Endothelial cell of umbilical vein (primary cell): ENCODE data around the gene MYH10. TPM values are rescaled to one million over a fixed set of nuclear protein-coding genes. Genes with fewer than 3 reads are reported as not detected.

Source experiments
- BruUV-seq: library from RNA; stranded (reverse); fragments of 400-500 nt; replicated peaks from 2 replicates; lab custom pipeline; 2021; lab: Mats Ljungman, UMichigan
- CTCF ChIA-PET: fragments of 300-600, 350-600 bp; sonication (Branson Sonifier 250); formaldehyde crosslinking; loops from one replicate; lab custom pipeline; 2021; ENCODE audit warnings: antibody characterized with exemption, inconsistent platforms; lab: Charles Lee
- POLR2A ChIA-PET: fragments of 300-600, 350-600 bp; sonication (Branson Sonifier 250); formaldehyde crosslinking; loops from one replicate; lab custom pipeline; 2021; ENCODE audit warnings: antibody characterized with exemption, inconsistent platforms; lab: Charles Lee
- DNase-seq: peaks from one replicate; pipeline ENCODE4 v3.0.0-alpha.2; 2011; ENCODE audit warnings: low read depth, low spot score
- FAIRE-seq: peaks from 2 replicates; lab custom pipeline; 2011; peaks lifted over from hg19 to GRCh38; lab: Jason Lieb, UNC
- H2AFZ ChIP-seq: 2 replicates; pipeline ENCODE4 v1.6.0; 2012; ENCODE audit warnings: low read depth, low read length, control low read depth, inconsistent platforms
- H3K27ac ChIP-seq: 2 replicates; pipeline ENCODE4 v1.5.1; 2011; ENCODE audit warnings: low read depth, mild to moderate bottlenecking, control low read depth, low read length, moderate library complexity; ENCODE audit not compliant: insufficient read depth
- H3K27me3 ChIP-seq, 2 experiments: 2 replicates each; pipeline versions ENCODE4 v1.6.0 to v1.6.1; 2011; ENCODE audit warnings: low read length in 2 of 2, mixed read lengths in 1 of 2; ENCODE audit not compliant: control insufficient read depth in 2 of 2, insufficient read depth in 2 of 2
- H3K36me3 ChIP-seq, 2 experiments: 2 replicates in 1 of 2; 3 replicates in 1 of 2; pipeline ENCODE4 v1.5.1; 2011; ENCODE audit warnings: low read length in 2 of 2, mild to moderate bottlenecking in 1 of 2, moderate library complexity in 1 of 2; ENCODE audit not compliant: control insufficient read depth in 2 of 2, insufficient read depth in 2 of 2; ENCODE audit errors: extremely low read depth in 1 of 2
- H3K4me1 ChIP-seq: 3 replicates; pipeline ENCODE4 v1.5.1; 2011; ENCODE audit warnings: mild to moderate bottlenecking, low read length; ENCODE audit not compliant: control insufficient read depth, insufficient read depth; ENCODE audit errors: extremely low read depth
- H3K4me2 ChIP-seq: 2 replicates; pipeline ENCODE4 v1.6.1; 2011; ENCODE audit warnings: low read length, control low read depth, mixed read lengths; ENCODE audit not compliant: insufficient read depth
- H3K4me3 ChIP-seq, 3 experiments: fragments of 200-600 bp in 1 of 3; sonication (generic), shearing (Covaris generic) in 1 of 3; replicated peaks in 1 of 3; 2 replicates each; pipeline ENCODE4 v1.5.1; 2011 to 2016; ENCODE audit warnings: control low read depth in 3 of 3, low read length in 3 of 3, mild to moderate bottlenecking in 2 of 3, inconsistent platforms in 1 of 3, low read depth in 1 of 3, moderate library complexity in 1 of 3; ENCODE audit not compliant: insufficient read depth in 1 of 3
- H3K79me2 ChIP-seq: 2 replicates; pipeline ENCODE4 v1.6.0; 2012; ENCODE audit warnings: low read length, inconsistent platforms; ENCODE audit not compliant: control insufficient read depth, insufficient read depth
- H3K9ac ChIP-seq: replicated peaks from 2 replicates; pipeline ENCODE3; 2011; ENCODE audit warnings: low read length, control low read depth; ENCODE audit not compliant: insufficient read depth; ENCODE audit errors: extremely low read depth
- H3K9me1 ChIP-seq: replicated peaks from 3 replicates; pipeline ENCODE4 v1.6.0; 2011; ENCODE audit warnings: mild to moderate bottlenecking, low read length; ENCODE audit not compliant: control insufficient read depth, insufficient read depth; ENCODE audit errors: extremely low read depth
- H3K9me3 ChIP-seq: replicated peaks from 2 replicates; pipeline ENCODE4 v1.5.1; 2012; ENCODE audit warnings: low read length, inconsistent platforms; ENCODE audit not compliant: control insufficient read depth, insufficient read depth
- H4K20me1 ChIP-seq: replicated peaks from 2 replicates; pipeline ENCODE3; 2011; ENCODE audit warnings: mild to moderate bottlenecking, low read length; ENCODE audit not compliant: control insufficient read depth, insufficient read depth; ENCODE audit errors: extremely low read depth
- CTCF ChIP-seq, 2 donors: IDR thresholded peaks; 1 replicate in 1 of 2; 2 replicates in 1 of 2; pipeline ENCODE4 v1.5.1; 2011; ENCODE audit warnings: low read length in 2 of 2, mild to moderate bottlenecking in 2 of 2, moderate library complexity in 2 of 2, control low read depth in 1 of 2, inconsistent platforms in 1 of 2, low read depth in 1 of 2; ENCODE audit not compliant: insufficient read depth in 1 of 2; ENCODE audit errors: extremely low read depth in 1 of 2
- EZH2 ChIP-seq: IDR thresholded peaks from 2 replicates; pipeline ENCODE4 v1.6.1; 2012; ENCODE audit warnings: borderline replicate concordance, low read depth, mild to moderate bottlenecking, moderate library complexity, low read length, inconsistent platforms; ENCODE audit not compliant: severe bottlenecking
- FOS ChIP-seq: IDR thresholded peaks from 2 replicates; pipeline ENCODE4 v1.6.1; 2011; ENCODE audit warnings: mild to moderate bottlenecking, low read length, moderate library complexity, borderline replicate concordance; ENCODE audit not compliant: insufficient read depth
- GATA2 ChIP-seq: IDR thresholded peaks from 2 replicates; pipeline ENCODE4 v1.7.0; 2011; ENCODE audit warnings: low read depth, mild to moderate bottlenecking, moderate library complexity, mixed read lengths, low read length; ENCODE audit not compliant: insufficient read length, insufficient read depth
- JUN ChIP-seq: IDR thresholded peaks from 2 replicates; pipeline ENCODE4 v1.6.1; 2011; ENCODE audit warnings: borderline replicate concordance, low read depth; ENCODE audit not compliant: insufficient read length, insufficient read depth
- MAX ChIP-seq: IDR thresholded peaks from 2 replicates; pipeline ENCODE4 v1.6.1; 2011; ENCODE audit not compliant: insufficient read depth, insufficient read length
- MYC ChIP-seq: IDR thresholded peaks from one replicate; pipeline ENCODE4 v1.6.1; 2011; ENCODE audit warnings: mild to moderate bottlenecking, low read depth, low read length
- POLR2A ChIP-seq: IDR thresholded peaks from 2 replicates; pipeline ENCODE4 v1.6.1; 2012; ENCODE audit warnings: low read depth, mild to moderate bottlenecking, control low read depth, low read length
- POLR2AphosphoS5 ChIP-seq: IDR thresholded peaks from 2 replicates; pipeline ENCODE4 v1.6.1; 2012; ENCODE audit warnings: low read depth, mild to moderate bottlenecking, control low read depth, low read length, moderate library complexity; ENCODE audit not compliant: insufficient read depth
- dilution Hi-C: fragments of 300-500 bp; cut with MboI; formaldehyde crosslinking; loops from one replicate; pipeline ENCODE4 v1.15.0; 2019; ENCODE audit warnings: low sequenced_read_pairs; ENCODE audit not compliant: extremely low pct_ligation_motif_present
- intact Hi-C: fragments of 100-400 bp; cut with micrococcal nuclease; formaldehyde crosslinking; loops from one replicate; pipeline ENCODE4 v1.10.0; 2022
- polyA plus RNA-seq, 4 experiments: library from polyadenylated mRNA; depleted of rRNA in 3 of 4; stranded (reverse) in 3 of 4; unstranded in 1 of 4; fragments of >200 nt; gene quantifications; 2 replicates each; pipeline versions ENCODE4 v1.2.1 to v1.2.3, GENCODE V29; 2011 to 2012; ENCODE audit warnings: missing spikeins in 1 of 4
- total RNA-seq: library from RNA; stranded (reverse); gene quantifications from 2 replicates; pipeline ENCODE4 v1.2.3, GENCODE V29; 2021

The MYH10 gene
- total and polyA plus RNA-seq, 2 donors (not counting 3 experiments of a cell fraction or from before 2014, with no cell fraction given) = 73.4 to 232 TPM

- DNase-seq (no peak), FAIRE-seq (no peak)
- Histone ChIP-seq H3K36me3 (peaks cover 15 to 64% of the 10 kb centered on the region in 2 experiments), H3K4me3 (no peak overlapping the region), H3K27me3 (no peaks in the 10 kb centered on the region), H3K9ac (no peak overlapping the region), H2AFZ (no peak overlapping the region), H3K9me3 (no peaks in the 10 kb centered on the region), H3K4me1 (no peaks in the 10 kb centered on the region), H3K79me2 (no peaks in the 10 kb centered on the region), H3K4me2 (no peak overlapping the region), H3K27ac (no peak overlapping the region), H3K9me1 (no peaks in the 10 kb centered on the region), H4K20me1 (no peaks in the 10 kb centered on the region)
- no TSS peak for BruUV-seq
- dilution Hi-C loops = no loop called here
- ChIA-PET POLR2A (no interaction called here), CTCF (interaction anchor here (0.6 to 2.1 kb wide), 2 partner anchors 92 to 244 kb away, joined by 3 to 5 read pairs; no protein-coding TSS in a partner anchor)
- intact Hi-C loops = no loop called here
- no peak for TF ChIP-seq JUN
- TF ChIP-seq EZH2 = no peak
- TF ChIP-seq POLR2A = no peak
Measured at GRCh38 chr17:8502126-8502525, 128.4 kb downstream of the MYH10 start.

GRCh38 chr17:8500609-8501008, 129.9 kb downstream of the MYH10 start:
- CTCF ChIA-PET = interaction anchor here (1.7 to 2.1 kb wide), 2 partner anchors 91 to 245 kb away, joined by 5 to 7 read pairs; no protein-coding TSS in a partner anchor
- no TSS peak for BruUV-seq
- FAIRE-seq = no peak

More at GRCh38 chr17:8500609-8501008, 129.9 kb downstream of the MYH10 start:
- Histone ChIP-seq H3K36me3 (peaks cover 15 to 60% of the 10 kb centered on the region in 2 experiments), H3K27me3 (no peaks in the 10 kb centered on the region), H4K20me1 (no peaks in the 10 kb centered on the region), H3K27ac (no peak overlapping the region), H3K4me2 (no peak overlapping the region), H2AFZ (no peak overlapping the region), H3K4me1 (no peaks in the 10 kb centered on the region), H3K4me3 (no peak overlapping the region), H3K9me1 (no peaks in the 10 kb centered on the region), H3K9me3 (no peaks in the 10 kb centered on the region), H3K9ac (no peak overlapping the region), H3K79me2 (no peaks in the 10 kb centered on the region)
- DNase-seq = no peak
- POLR2A ChIA-PET = no interaction called here
- dilution Hi-C loops = no loop called here
- TF ChIP-seq JUN = no peak
- no peak for TF ChIP-seq MYC
- TF ChIP-seq MAX = no peak
- TF ChIP-seq GATA2 = no peak
- no peak for TF ChIP-seq EZH2
- TF ChIP-seq POLR2A = no peak
- no peak for TF ChIP-seq POLR2AphosphoS5
- TF ChIP-seq CTCF (IDR thresholded peaks at IDR 0.05; ENCODE audit: extremely low read depth in 1 of 2, insufficient read depth in 1 of 2, low read depth in 1 of 2, low read length in 2 of 2) = no peak
- no peak for TF ChIP-seq FOS
- intact Hi-C loops = no loop called here
